Ectodermal cell (in vitro differentiated cells): ENCODE results near the gene TCFL5.
A peak's percentile ranks its signal among the peaks of the same experiment; 100 is the strongest.
"Not testable (repeated sequence)": the region's sequence is repeated elsewhere in the genome, so short reads cannot be mapped to it uniquely, and the experiment has no call there.

Experiments used
- H3K27ac ChIP-seq: 2 replicates; pipeline ENCODE4 v1.7.0; 2013; ENCODE audit warnings: mild to moderate bottlenecking, low read depth, low read length; ENCODE audit not compliant: insufficient read depth, poor library complexity, severe bottlenecking
- H3K27me3 ChIP-seq: 2 replicates; pipeline ENCODE4 v1.7.0; 2013; ENCODE audit warnings: mild to moderate bottlenecking, low read length; ENCODE audit not compliant: insufficient read depth, control insufficient read depth, poor library complexity, severe bottlenecking
- H3K36me3 ChIP-seq: one replicate; pipeline ENCODE4 v1.7.0; 2013; ENCODE audit warnings: low read length; ENCODE audit not compliant: control insufficient read depth, insufficient read depth
- H3K4me1 ChIP-seq: one replicate; pipeline ENCODE4 v1.7.0; 2013; ENCODE audit warnings: low read length; ENCODE audit not compliant: control insufficient read depth, insufficient read depth
- H3K4me3 ChIP-seq: 2 replicates; pipeline ENCODE4 v1.7.0; 2013; ENCODE audit warnings: low read depth, low read length, control low read depth; ENCODE audit not compliant: insufficient read depth
- H3K9me3 ChIP-seq: 2 replicates; pipeline ENCODE4 v1.7.0; 2013; ENCODE audit warnings: mild to moderate bottlenecking, low read length, moderate library complexity; ENCODE audit not compliant: control insufficient read depth
- WGBS, 2 experiments: methylation state at CpG; one replicate each; pipeline ENCODE4 v1.1.7; 2013; ENCODE audit warnings: missing lambda C conversion rate in 2 of 2; 5-methylcytosine and 5-hydroxymethylcytosine counted together

The TCFL5 gene

GRCh38 chr20:62880147-62880934 lies 18.7 kb upstream of the TCFL5 start:
- Histone ChIP-seq H3K27me3 (no peaks in the 10 kb centered on the region), H3K9me3 (no peaks in the 10 kb centered on the region), H3K4me1 (peaks cover 13% of the 10 kb centered on the region), H3K4me3 (no peak overlapping the region), H3K27ac (no peak overlapping the region), H3K36me3 (no peaks in the 10 kb centered on the region)
- WGBS, 2 experiments: 95 to 96% methylated on average over 37 of the region's 37 CpGs

- H3K27ac ChIP-seq: no peak overlapping the region
- H3K4me3 ChIP-seq: no peak overlapping the region
- peaks cover 2% of the 10 kb centered on the region for H3K27me3 ChIP-seq
- H3K9me3 ChIP-seq: no peaks in the 10 kb centered on the region
- H3K36me3 ChIP-seq: no peaks in the 10 kb centered on the region
- H3K4me1 ChIP-seq: peaks cover 13% of the 10 kb centered on the region
- WGBS, 2 experiments: 83 to 87% methylated on average over 80 of the region's 80 CpGs
Observed at GRCh38 chr20:62879275-62880146, 17.9 kb upstream of the TCFL5 start.

- 75% methylated on average over 18 to 19 of the region's 20 CpGs for WGBS, 2 experiments
Observed at GRCh38 chr20:62878244-62879038, 16.8 kb upstream of the TCFL5 start.

GRCh38 chr20:62876902-62877816 lies 15.5 kb upstream of the TCFL5 start:
- Histone ChIP-seq H3K4me1 (peaks cover 13% of the 10 kb centered on the region), H3K36me3 (no peaks in the 10 kb centered on the region), H3K27ac (no peak overlapping the region), H3K27me3 (peaks cover 3% of the 10 kb centered on the region), H3K9me3 (no peaks in the 10 kb centered on the region), H3K4me3 (no peak overlapping the region)
- 93 to 94% methylated on average over 48 of the region's 48 CpGs for WGBS, 2 experiments

More at GRCh38 chr20:62878244-62879038, 16.8 kb upstream of the TCFL5 start:
- Histone ChIP-seq H3K27me3 (peaks cover 3% of the 10 kb centered on the region), H3K27ac (no peak overlapping the region), H3K36me3 (no peaks in the 10 kb centered on the region), H3K4me1 (peaks cover 13% of the 10 kb centered on the region), H3K9me3 (no peaks in the 10 kb centered on the region), H3K4me3 (no peak overlapping the region)

GRCh38 chr20:62876501-62876901 lies 14.9 kb upstream of the TCFL5 start:
- WGBS, 2 experiments: 94 to 95% methylated on average over 13 of the region's 13 CpGs
- Histone ChIP-seq H3K27ac (no peak overlapping the region), H3K36me3 (no peaks in the 10 kb centered on the region), H3K4me1 (peaks cover 13% of the 10 kb centered on the region), H3K27me3 (peaks cover 3% of the 10 kb centered on the region), H3K4me3 (no peak overlapping the region), H3K9me3 (no peaks in the 10 kb centered on the region)

GRCh38 chr20:62875419-62876361 lies 14.1 kb upstream of the TCFL5 start:
- H3K4me1 ChIP-seq: peaks cover 13% of the 10 kb centered on the region
- no peak overlapping the region for H3K4me3 ChIP-seq
- H3K27me3 ChIP-seq: peaks cover 3% of the 10 kb centered on the region
- no peaks in the 10 kb centered on the region for H3K36me3 ChIP-seq
- no peaks in the 10 kb centered on the region for H3K9me3 ChIP-seq
- WGBS, 2 experiments: 51 to 56% methylated on average over 34 of the region's 34 CpGs
- peak overlapping the region; percentile 55 for H3K27ac ChIP-seq

GRCh38 chr20:62874964-62875344 lies 13.3 kb upstream of the TCFL5 start:
- Histone ChIP-seq H3K36me3 (no peaks in the 10 kb centered on the region), H3K27me3 (peaks cover 3% of the 10 kb centered on the region), H3K4me3 (no peak overlapping the region), H3K27ac (no peak overlapping the region), H3K9me3 (no peaks in the 10 kb centered on the region), H3K4me1 (peaks cover 13% of the 10 kb centered on the region)
- WGBS, 2 experiments: 92 to 94% methylated on average over 8 of the region's 14 CpGs

GRCh38 chr20:62873681-62874031 lies 12.0 kb upstream of the TCFL5 start:
- H3K27ac ChIP-seq, H3K4me3 ChIP-seq, H3K4me1 ChIP-seq, H3K27me3 ChIP-seq, H3K9me3 ChIP-seq, H3K36me3 ChIP-seq: not testable (repeated sequence)
- WGBS, 2 experiments: 2 to 5% methylated on average over 13 to 14 of the region's 15 CpGs
